Cardiac fibroblast (primary cell): ENCODE measurements around the gene STRN3.
"Not testable (repeated sequence)": the region's sequence is repeated elsewhere in the genome, so short reads cannot be mapped to it uniquely, and the experiment has no call there.

Experiments used
- DNase-seq, 2 donors: peaks; one replicate each; pipeline versions ENCODE4 v3.0.0 to v3.0.0-alpha.2; 2010; ENCODE audit warnings: low read depth in 2 of 2
- H3K4me3 ChIP-seq, 2 donors: replicated peaks in 1 of 2; 1 replicate in 1 of 2; 2 replicates in 1 of 2; pipeline ENCODE4 v1.5.1; 2011; ENCODE audit warnings: low read depth in 2 of 2, low read length in 2 of 2, mild to moderate bottlenecking in 2 of 2, moderate library complexity in 1 of 2
- CTCF ChIP-seq: IDR thresholded peaks from one replicate; pipeline ENCODE4 v1.5.1; 2011; ENCODE audit warnings: low read depth, mild to moderate bottlenecking, low read length, inconsistent platforms

STRN3 gene

GRCh38 chr14:30915596-30915995 lies 110.6 kb downstream of the STRN3 start:
- no peak for TF ChIP-seq CTCF
- DNase-seq = no peak
- no peak overlapping the region for H3K4me3 ChIP-seq

GRCh38 chr14:30914812-30915211 lies 111.4 kb downstream of the STRN3 start:
- no peak for DNase-seq
- H3K4me3 ChIP-seq = no peak overlapping the region
- no peak for TF ChIP-seq CTCF

- TF ChIP-seq CTCF = no peak
- DNase-seq = no peak
- H3K4me3 ChIP-seq = no peak overlapping the region
Observed at GRCh38 chr14:30908826-30909225, 117.4 kb downstream of the STRN3 start.

- DNase-seq = no peak
- TF ChIP-seq CTCF = no peak
- H3K4me3 ChIP-seq = no peak overlapping the region
Observed at GRCh38 chr14:30907659-30908057, 118.5 kb downstream of the STRN3 start.

GRCh38 chr14:30906752-30907658 lies 119.2 kb downstream of the STRN3 start:
- DNase-seq = peak; percentile 43 to 52
- TF ChIP-seq CTCF = peak; percentile 24
- H3K4me3 ChIP-seq = no peak overlapping the region

GRCh38 chr14:30903285-30904124 lies 122.7 kb downstream of the STRN3 start:
- no peak for TF ChIP-seq CTCF
- no peak for DNase-seq

GRCh38 chr14:30897121-30897520 lies 129.1 kb downstream of the STRN3 start:
- H3K4me3 ChIP-seq, DNase-seq: not testable (repeated sequence)

More at GRCh38 chr14:30903285-30904124, 122.7 kb downstream of the STRN3 start:
- H3K4me3 ChIP-seq = no peak overlapping the region
